HG02798 (cell line): ENCODE results near the gene CTBP2.

Experiments used
- ATAC-seq: cut with Tn5 transposase; IDR thresholded peaks from one replicate; pipeline ENCODE4 v1.9.1; 2021; ENCODE audit warnings: mild to moderate bottlenecking; ENCODE audit not compliant: unreplicated experiment, poor library complexity

CTBP2 gene

GRCh38 chr10:125129076-125129458, 31.3 kb downstream of the CTBP2 start:
- ATAC-seq: no peak

- no peak for ATAC-seq
Measured at GRCh38 chr10:125128397-125129075, 31.8 kb downstream of the CTBP2 start.

GRCh38 chr10:125127986-125128385, 32.4 kb downstream of the CTBP2 start:
- no peak for ATAC-seq

DNA sequence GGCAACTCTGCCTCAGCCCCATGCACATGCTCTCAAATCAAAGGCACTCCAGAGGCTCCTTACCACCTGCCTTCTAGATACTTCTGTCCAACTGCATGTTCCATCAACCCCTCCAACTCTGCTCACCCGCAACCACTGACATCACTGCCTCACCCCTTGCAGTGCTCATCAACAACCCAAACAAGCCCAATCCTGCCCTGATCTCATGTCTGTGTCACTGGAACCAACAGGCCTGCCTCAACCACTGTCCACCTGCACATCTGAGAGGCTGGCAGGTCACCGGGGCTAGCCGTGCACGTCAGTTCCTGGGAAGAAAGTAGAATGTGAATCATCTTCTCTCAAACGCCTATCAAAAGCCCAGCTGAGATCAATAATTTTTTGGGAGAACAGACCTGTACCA, 33.3 kb downstream of the CTBP2 start:
- no peak for ATAC-seq

GRCh38 chr10:125125951-125126735, 34.2 kb downstream of the CTBP2 start:
- ATAC-seq: no peak

DNA sequence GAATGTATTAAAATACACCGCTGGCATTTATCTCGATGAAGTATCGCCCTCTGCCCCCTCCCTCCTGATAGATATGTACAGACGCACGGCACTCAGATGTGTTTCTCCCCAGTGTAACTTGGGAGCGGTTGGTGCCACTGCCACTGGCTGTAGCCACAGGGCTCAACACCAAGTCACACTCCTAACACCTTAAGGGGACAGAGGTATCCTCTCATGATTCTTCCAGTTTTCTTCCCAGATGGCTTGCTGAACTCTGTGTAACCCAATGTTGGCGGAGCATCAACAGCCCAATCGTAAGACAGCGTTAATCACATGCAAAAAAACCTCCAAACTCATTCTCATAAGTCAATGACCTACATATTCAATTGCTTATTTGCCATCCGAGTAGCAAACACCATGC, 35.5 kb downstream of the CTBP2 start:
- ATAC-seq: no peak

GRCh38 chr10:125124115-125124487, 36.3 kb downstream of the CTBP2 start:
- no peak for ATAC-seq

DNA sequence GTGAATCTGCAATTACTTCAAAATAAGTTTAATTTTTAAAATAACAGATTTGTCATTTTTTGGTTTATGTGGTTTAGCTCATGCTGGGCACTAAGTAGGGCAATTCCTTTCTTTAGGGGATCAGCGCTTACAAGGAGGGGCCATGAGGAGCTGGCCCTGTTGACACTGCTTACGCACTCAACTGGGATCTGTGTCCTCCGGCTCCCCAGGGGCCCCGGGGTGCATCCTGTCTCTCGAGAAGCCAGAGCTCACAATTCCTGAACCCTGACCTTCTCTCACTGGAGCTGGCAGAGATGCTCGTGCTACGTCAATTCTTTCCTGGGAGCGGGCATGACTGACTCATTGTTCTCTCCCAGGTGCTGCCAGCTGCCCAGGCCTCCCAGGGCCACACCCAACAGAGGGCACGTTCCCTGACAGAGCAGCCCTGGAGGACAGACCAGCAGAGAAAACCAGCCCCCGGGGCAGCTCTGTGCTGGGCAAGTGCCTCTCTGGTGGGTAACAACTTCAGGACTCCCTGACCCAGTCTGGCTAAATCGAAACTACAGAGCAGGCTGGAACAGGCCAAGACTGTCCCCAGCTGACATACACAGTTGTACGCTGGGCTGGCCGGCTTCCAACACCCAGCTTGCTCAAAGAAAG, 36.8 kb downstream of the CTBP2 start:
- ATAC-seq: no peak

GRCh38 chr10:125122566-125122965, 37.8 kb downstream of the CTBP2 start:
- no peak for ATAC-seq

- no peak for ATAC-seq
Measured at GRCh38 chr10:125121003-125121402, 39.4 kb downstream of the CTBP2 start.

- ATAC-seq: no peak
Measured at GRCh38 chr10:125120053-125120710, 40.2 kb downstream of the CTBP2 start.

DNA sequence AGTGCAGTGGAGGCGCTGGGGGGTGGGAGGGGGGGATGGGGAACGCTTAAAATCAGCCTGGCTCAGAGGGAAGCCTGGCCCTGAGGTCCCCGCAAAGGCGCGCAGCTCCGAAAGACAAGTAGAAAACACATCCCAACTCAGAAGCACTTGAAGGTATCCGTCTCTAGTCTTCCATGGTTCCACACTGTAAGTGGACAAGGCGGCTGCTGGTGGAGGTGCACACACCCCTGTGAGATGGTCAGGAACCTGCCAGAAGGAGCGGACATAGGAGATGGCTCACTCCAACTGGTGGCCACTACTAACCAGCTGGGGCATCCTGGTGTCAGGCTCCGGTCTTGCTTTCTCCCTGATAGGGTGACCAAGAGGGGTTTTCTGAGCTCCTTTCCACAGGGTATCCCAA, 41.7 kb downstream of the CTBP2 start:
- no peak for ATAC-seq

DNA sequence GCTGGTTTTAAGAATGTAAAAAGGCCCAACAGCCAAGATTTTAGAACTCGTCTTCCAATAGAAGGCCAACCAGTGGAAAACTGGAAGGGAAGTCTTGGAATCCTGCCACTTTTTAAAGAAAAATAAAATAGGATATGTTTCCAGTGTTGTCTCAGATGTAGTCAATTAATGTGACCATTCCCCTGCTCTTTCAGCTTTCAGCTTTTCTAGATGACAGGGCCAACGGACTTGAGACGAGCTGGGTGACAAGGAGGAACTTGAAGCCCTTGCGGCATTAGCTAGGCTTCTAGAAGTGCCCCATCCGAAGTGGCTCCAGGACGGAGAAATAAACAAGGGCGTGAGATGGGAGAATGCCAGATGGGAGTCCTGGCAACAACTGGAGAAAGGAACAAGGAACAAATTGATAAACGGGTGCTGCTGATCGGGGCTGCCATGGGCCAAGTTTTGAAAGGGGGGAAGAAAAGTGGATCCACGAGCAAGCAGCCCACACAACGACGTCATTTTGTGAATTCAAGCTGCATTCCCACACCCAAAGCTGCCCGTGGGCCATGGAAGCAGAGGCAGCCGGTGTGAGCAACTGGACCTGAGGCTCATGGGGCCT, 42.3 kb downstream of the CTBP2 start:
- no peak for ATAC-seq

- ATAC-seq: no peak
Measured at GRCh38 chr10:125116652-125117310, 43.6 kb downstream of the CTBP2 start.

DNA sequence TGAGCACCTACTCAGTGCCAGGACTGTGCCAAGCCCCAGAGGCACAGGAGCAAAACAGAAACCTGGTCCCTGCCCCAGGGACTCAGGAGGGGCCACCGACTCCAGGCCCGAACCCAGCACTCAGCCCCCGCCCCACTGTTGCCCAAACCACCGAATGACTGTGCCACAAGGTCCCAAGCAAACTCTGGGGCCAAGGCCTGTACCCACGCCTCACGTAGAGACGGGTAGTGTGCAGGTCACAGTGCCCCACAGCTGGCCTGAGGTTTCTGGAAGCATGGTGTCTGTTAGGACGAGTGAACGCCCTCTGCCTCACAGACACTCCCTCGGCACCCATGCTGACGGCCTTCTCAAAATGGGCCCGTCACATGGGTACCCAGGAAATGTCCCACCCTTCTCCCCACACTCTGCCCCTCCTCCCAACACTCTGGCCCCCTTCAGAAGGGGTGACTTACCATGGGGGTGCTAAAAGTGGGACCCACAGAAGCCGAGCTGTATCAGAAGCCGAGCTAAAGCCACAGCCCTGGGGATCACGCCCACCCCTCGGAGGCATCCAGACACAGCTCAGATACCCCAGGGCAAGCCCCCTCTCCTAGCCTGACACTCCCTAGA, 44.2 kb downstream of the CTBP2 start:
- ATAC-seq: no peak

- no peak for ATAC-seq
Measured at GRCh38 chr10:125115409-125115808, 45.0 kb downstream of the CTBP2 start.

DNA sequence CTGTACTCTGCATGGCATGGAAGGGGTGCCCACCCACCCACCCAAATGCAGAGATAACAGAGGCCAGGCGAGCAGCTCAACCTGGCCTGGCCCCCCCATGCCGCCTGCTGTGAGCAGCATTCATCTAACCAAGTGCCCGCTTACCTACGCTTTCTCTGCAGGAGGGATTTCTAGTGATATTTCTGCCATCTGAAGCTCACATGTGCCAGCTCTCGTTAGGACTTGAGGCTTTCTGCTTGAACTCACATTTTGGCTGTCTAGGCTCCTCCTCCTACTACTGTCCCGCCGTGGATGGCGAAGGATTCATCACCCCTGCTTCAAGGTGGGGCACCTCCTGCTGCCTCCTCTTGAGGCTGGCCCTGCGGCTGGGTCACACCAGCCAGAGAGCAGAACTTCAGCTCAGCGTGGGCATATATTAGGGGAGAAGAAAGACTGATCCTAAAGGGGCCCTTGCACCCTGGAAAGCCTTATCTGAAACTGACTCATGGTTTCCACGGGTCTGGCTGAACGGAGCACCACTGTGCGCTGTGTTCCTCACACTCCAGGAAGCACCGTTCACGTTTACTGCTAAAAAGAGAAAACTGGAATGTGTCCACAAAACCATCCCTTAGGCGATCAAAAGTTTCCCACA, 45.5 kb downstream of the CTBP2 start:
- no peak for ATAC-seq

GRCh38 chr10:125113691-125114371, 46.5 kb downstream of the CTBP2 start:
- no peak for ATAC-seq
